Transverse colon (tissue), 4 donors: ENCODE results near the gene MED9. TPM values are rescaled to one million over a fixed set of nuclear protein-coding genes. Genes with fewer than 3 reads are reported as not detected.

Experiments
- DNase-seq: peaks from one replicate; pipeline ENCODE4 v3.0.0-alpha.2; 2019
- H3K27ac ChIP-seq, 4 donors: fragments of 200-600 bp; sonication (generic); 2 replicates each; pipeline ENCODE4 v1.5.1; 2016 to 2018; ENCODE audit warnings: inconsistent platforms in 4 of 4
- H3K27me3 ChIP-seq: fragments of 200-600 bp; sonication (generic); 2 replicates; pipeline ENCODE4 v1.5.1; 2017; ENCODE audit warnings: inconsistent platforms
- H3K36me3 ChIP-seq, 4 donors: fragments of 200-600 bp; sonication (generic); 2 replicates each; pipeline ENCODE4 v1.5.1; 2017 to 2019; ENCODE audit warnings: inconsistent platforms in 4 of 4
- H3K4me1 ChIP-seq, 4 donors: fragments of 200-600 bp; sonication (generic); 2 replicates each; pipeline ENCODE4 v1.5.1; 2017 to 2020; ENCODE audit warnings: inconsistent platforms in 4 of 4
- H3K4me3 ChIP-seq, 4 donors: fragments of 200-600 bp; sonication (generic); 1 replicate in 1 of 4; 2 replicates in 3 of 4; pipeline versions ENCODE4 v1.5.1 to v1.6.1; 2017 to 2019; ENCODE audit warnings: inconsistent platforms in 4 of 4
- H3K9me3 ChIP-seq, 2 donors: fragments of 200-600 bp; sonication (generic); 2 replicates each; pipeline ENCODE4 v1.5.1; 2017 to 2019; ENCODE audit warnings: inconsistent platforms in 2 of 2
- CTCF ChIP-seq, 5 experiments: fragments of 200-600 bp in 3 of 5; fragments of 450-650 bp in 2 of 5; sonication (generic) in 3 of 5; IDR thresholded peaks; 1 replicate in 2 of 5; 2 replicates in 3 of 5; pipeline ENCODE4 v1.5.1; 2016 to 2017; ENCODE audit warnings: antibody characterized with exemption in 5 of 5, inconsistent platforms in 3 of 5, mild to moderate bottlenecking in 2 of 5, moderate library complexity in 1 of 5
- EP300 ChIP-seq: sonication (generic); formaldehyde crosslinking; IDR thresholded peaks from one replicate; pipeline ENCODE4 v1.6.1; 2017; ENCODE audit warnings: antibody characterized with exemption, low read depth
- POLR2A ChIP-seq: fragments of 450-650 bp; IDR thresholded peaks from one replicate; pipeline ENCODE4 v1.6.1; 2016; ENCODE audit warnings: antibody characterized with exemption, mild to moderate bottlenecking, moderate library complexity
- POLR2AphosphoS5 ChIP-seq, 3 donors: sonication (generic); formaldehyde crosslinking; IDR thresholded peaks; one replicate each; pipeline ENCODE4 v1.6.1; 2016; ENCODE audit warnings: antibody characterized with exemption in 3 of 3
- WGBS, 2 donors: methylation state at CpG; one replicate each; pipeline ENCODE4 v1.1.5; 2018; ENCODE audit warnings: low coverage in 1 of 2; 5-methylcytosine and 5-hydroxymethylcytosine counted together
- in situ Hi-C, 4 donors: fragments of 200-750 bp; cut with MboI; loops; one replicate each; pipeline versions ENCODE4 v1.15.0 to v1.15.1; 2017; ENCODE audit warnings: low sequenced_read_pairs in 3 of 4, low pct_ligation_motif_present in 1 of 4, low pct_unique_long_range_greater_than_20kb in 1 of 4
- intact Hi-C: fragments of 100-400 bp; cut with DNase I; formaldehyde crosslinking; loops from one replicate; pipeline ENCODE4 v1.15.1; 2023; ENCODE audit warnings: low total_unique reads
- total RNA-seq, 4 donors: library from RNA; depleted of rRNA; stranded (reverse); fragments of >200 nt; gene quantifications; one replicate each; pipeline ENCODE4 v1.1.0, GENCODE V29; 2016

Gene MED9
- total RNA-seq, 4 donors from 2014 or later = 15.0 to 90.0 (median 25.2) TPM

- Histone ChIP-seq H3K4me3 (no peak overlapping the region), H3K36me3 (no peaks in the 10 kb centered on the region), H3K27ac (peak overlapping the region in 3 of 4 donors; percentile 11 to 43 (median 12)), H3K27me3 (no peaks in the 10 kb centered on the region), H3K4me1 (peaks cover 0 to 10% (median 5%) of the 10 kb centered on the region in 4 donors), H3K9me3 (no peaks in the 10 kb centered on the region)
- 26 to 38% methylated on average over 8 to 12 of the region's 12 CpGs for WGBS, 2 donors
- TF ChIP-seq POLR2AphosphoS5 (IDR thresholded peaks at IDR 0.05) (peak in 1 of 3 donors; percentile 31), EP300 (no peak), CTCF (IDR thresholded peaks at IDR 0.05) (no peak)
- in situ Hi-C loops = no loop called here
- intact Hi-C loops = no loop called here
- DNase-seq = peak; percentile 51
Observed at GRCh38 chr17:17445925-17446665, 30.7 kb upstream of the MED9 start.

DNA sequence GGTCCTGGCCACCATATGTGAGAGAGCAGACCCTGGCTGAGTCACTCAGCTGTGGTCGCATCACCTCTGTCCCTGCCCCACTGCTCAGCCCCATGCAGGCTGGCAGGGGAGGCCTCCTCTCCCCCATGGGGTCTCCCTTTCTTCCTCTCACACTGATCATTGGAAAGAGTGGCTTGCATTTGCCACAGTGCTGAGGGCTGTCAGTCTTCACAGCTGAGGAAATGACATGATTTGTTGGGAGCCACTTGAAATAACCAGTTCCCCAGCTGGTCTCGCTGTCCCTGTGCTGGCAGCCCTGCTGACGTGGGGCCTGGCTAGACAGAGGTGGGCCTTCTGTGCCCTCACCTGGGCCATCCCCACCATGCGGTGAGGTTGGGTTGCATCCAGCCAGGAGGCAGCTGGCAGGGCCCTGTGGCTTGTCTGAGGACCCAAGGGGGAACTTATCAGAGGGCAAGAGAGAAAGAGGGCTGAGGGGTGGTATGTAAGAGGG is 30.1 kb upstream of the MED9 start:
- in situ Hi-C loops (no loop called here), intact Hi-C loops (no loop called here)
- H3K9me3 ChIP-seq = no peaks in the 10 kb centered on the region

DNA sequence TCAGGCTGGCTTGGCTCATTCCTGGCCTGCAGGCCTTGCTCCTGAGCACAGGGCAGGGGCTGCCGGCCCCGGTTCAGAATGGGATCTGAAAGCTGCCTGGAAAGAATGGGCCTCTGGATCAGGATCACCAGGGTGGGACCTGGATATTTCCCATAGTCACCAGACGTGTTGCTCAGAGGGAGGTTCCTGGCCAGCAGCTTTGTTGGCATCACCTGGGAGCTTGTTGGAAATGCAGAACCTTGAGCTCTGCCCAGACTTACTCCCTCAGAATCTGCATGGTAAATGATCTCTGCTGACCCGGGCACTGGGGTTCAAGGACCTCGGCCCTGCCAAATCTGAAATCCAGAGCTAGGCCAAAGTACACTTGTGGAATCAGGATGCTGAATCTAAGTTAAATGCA is 29.5 kb upstream of the MED9 start:
- Histone ChIP-seq H3K27me3 (no peaks in the 10 kb centered on the region), H3K9me3 (no peaks in the 10 kb centered on the region), H3K4me1 (peaks cover 0 to 8% (median 5%) of the 10 kb centered on the region in 4 donors), H3K27ac (no peak overlapping the region), H3K4me3 (no peak overlapping the region), H3K36me3 (no peaks in the 10 kb centered on the region)
- WGBS, 2 donors = 90% methylated on average over 5 of the region's 5 CpGs; no CpG with 5 or more reads in 1 of the 2 donors
- intact Hi-C loops (no loop called here), in situ Hi-C loops (no loop called here)
- DNase-seq = no peak
- TF ChIP-seq POLR2A (no peak), EP300 (no peak), CTCF (IDR thresholded peaks at IDR 0.05) (no peak), POLR2AphosphoS5 (IDR thresholded peaks at IDR 0.05) (no peak)

More for the DNA sequence above, 30.1 kb upstream of the MED9 start:
- Histone ChIP-seq H3K27me3 (no peaks in the 10 kb centered on the region), H3K4me3 (no peak overlapping the region), H3K36me3 (no peaks in the 10 kb centered on the region), H3K27ac (peak overlapping the region in 1 of 4 donors; percentile 11), H3K4me1 (peaks cover 0 to 8% (median 5%) of the 10 kb centered on the region in 4 donors)
- no peak for TF ChIP-seq EP300
- TF ChIP-seq POLR2AphosphoS5 (IDR thresholded peaks at IDR 0.05) = no peak
- TF ChIP-seq CTCF (IDR thresholded peaks at IDR 0.05) = no peak
- no peak for TF ChIP-seq POLR2A
- DNase-seq = no peak
- WGBS, 2 donors = 81% methylated on average over 4 of the region's 4 CpGs; no CpG with 5 or more reads in 1 of the 2 donors

DNA sequence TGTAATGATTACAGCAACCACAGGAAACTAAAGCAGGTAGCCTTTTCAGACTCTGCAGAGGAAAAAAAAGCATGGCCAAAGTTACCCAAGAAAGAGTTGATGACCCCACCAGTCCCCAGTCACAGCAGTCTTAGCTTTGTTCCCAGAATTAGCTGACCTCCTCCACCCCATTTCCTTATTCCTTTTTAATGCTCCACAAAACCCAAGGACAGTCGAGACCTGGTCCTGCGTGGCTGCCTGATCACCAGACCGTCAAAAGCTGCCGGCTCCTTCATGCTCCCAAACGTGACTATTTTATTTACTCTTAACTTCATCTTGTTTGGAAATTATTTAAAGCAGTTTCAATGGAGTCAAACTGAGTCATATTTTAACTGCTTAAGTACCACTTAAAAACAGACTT is 28.7 kb upstream of the MED9 start:
- H3K27ac ChIP-seq = no peak overlapping the region
- DNase-seq = no peak
- no peaks in the 10 kb centered on the region for H3K36me3 ChIP-seq
- H3K4me1 ChIP-seq = peaks cover 0 to 8% (median 5%) of the 10 kb centered on the region in 4 donors
- H3K9me3 ChIP-seq = no peaks in the 10 kb centered on the region
- 33 to 45% methylated on average over 5 of the region's 5 CpGs for WGBS, 2 donors
- no peaks in the 10 kb centered on the region for H3K27me3 ChIP-seq
- no peak overlapping the region for H3K4me3 ChIP-seq
- in situ Hi-C loops = no loop called here
- intact Hi-C loops = no loop called here
- TF ChIP-seq EP300 = no peak
- TF ChIP-seq POLR2A = no peak
- no peak for TF ChIP-seq POLR2AphosphoS5 (IDR thresholded peaks at IDR 0.05)
- no peak for TF ChIP-seq CTCF (IDR thresholded peaks at IDR 0.05)
